NCI-H446 treated with DMSO at 0.1 percent for 48 hours (cell line): ENCODE results near the gene LRP1.
A peak's percentile ranks its signal among the peaks of the same experiment; 100 is the strongest.

Experiments used
- DNase-seq: peaks from one replicate; lab custom pipeline; 2025; lab: John Stamatoyannopoulos, UW

Gene LRP1

GRCh38 chr12:57127726-57128518 lies at the start of gene LRP1:
Gene LRP1 (plus strand): TSS chr12:57128483. CDS start chr12:57128965, 482 bp downstream.
- peak; percentile 39 for DNase-seq

- DNase-seq = peak; percentile 99
Observed at GRCh38 chr12:57078519-57079404, 49.5 kb upstream of the LRP1 start, which contains the start of gene NEMP1. Gene NEMP1 (minus strand): TSS chr12:57078791. CDS start chr12:57078745, 46 bp downstream.

- no peak for DNase-seq
Observed at GRCh38 chr12:57079821-57080220, 48.5 kb upstream of the LRP1 start.

GRCh38 chr12:57080855-57081254 lies 47.4 kb upstream of the LRP1 start:
- DNase-seq = no peak

- DNase-seq = no peak
Observed at GRCh38 chr12:57085999-57086492, 42.2 kb upstream of the LRP1 start.

- DNase-seq = no peak
Observed at GRCh38 chr12:57086493-57087009, 41.7 kb upstream of the LRP1 start.

- no peak for DNase-seq
Observed at GRCh38 chr12:57087010-57087690, 41.1 kb upstream of the LRP1 start.

- no peak for DNase-seq
Observed at GRCh38 chr12:57087691-57088353, 40.5 kb upstream of the LRP1 start.

GRCh38 chr12:57088354-57089270 lies 39.7 kb upstream of the LRP1 start, which contains the start of gene NAB2:
Gene NAB2 (plus strand): TSS chr12:57089114. CDS start chr12:57089272, 158 bp downstream.
- peak; percentile 76 for DNase-seq

- DNase-seq = no peak
Observed at GRCh38 chr12:57089271-57090245, 38.7 kb upstream of the LRP1 start.

GRCh38 chr12:57090490-57090889 lies 37.8 kb upstream of the LRP1 start:
- DNase-seq = no peak

GRCh38 chr12:57090924-57091637 lies 37.2 kb upstream of the LRP1 start:
- no peak for DNase-seq

- DNase-seq = no peak
Observed at GRCh38 chr12:57091638-57092528, 36.4 kb upstream of the LRP1 start.

- DNase-seq = no peak
Observed at GRCh38 chr12:57092529-57092862, 35.8 kb upstream of the LRP1 start.

GRCh38 chr12:57092876-57093414 lies 35.3 kb upstream of the LRP1 start:
- no peak for DNase-seq

- DNase-seq = no peak
Observed at GRCh38 chr12:57093415-57094207, 34.7 kb upstream of the LRP1 start.
